Mammary epithelial cell (primary cell): ENCODE results near the gene RAB17.

Source experiments
- EZH2 ChIP-seq: IDR thresholded peaks from 2 replicates; pipeline ENCODE4 v1.6.1; 2012; ENCODE audit warnings: low read length, inconsistent platforms, borderline replicate concordance
- TF ChIP-seq, protein P1 (sequence below), 2 donors: IDR thresholded peaks in 1 of 2; conservative IDR thresholded peaks in 1 of 2; 2 replicates each; pipeline ENCODE4 v1.5.1; 2011 to 2012; ENCODE audit warnings: inconsistent platforms in 2 of 2, low read length in 2 of 2, mild to moderate bottlenecking in 2 of 2, control low read depth in 1 of 2, low read depth in 1 of 2; ENCODE audit not compliant: insufficient read depth in 1 of 2; ENCODE audit errors: extremely low read depth in 1 of 2

GRCh38 chr2:237529452-237530402 lies 60.8 kb downstream of the RAB17 start:
- TF ChIP-seq, protein P1, sequence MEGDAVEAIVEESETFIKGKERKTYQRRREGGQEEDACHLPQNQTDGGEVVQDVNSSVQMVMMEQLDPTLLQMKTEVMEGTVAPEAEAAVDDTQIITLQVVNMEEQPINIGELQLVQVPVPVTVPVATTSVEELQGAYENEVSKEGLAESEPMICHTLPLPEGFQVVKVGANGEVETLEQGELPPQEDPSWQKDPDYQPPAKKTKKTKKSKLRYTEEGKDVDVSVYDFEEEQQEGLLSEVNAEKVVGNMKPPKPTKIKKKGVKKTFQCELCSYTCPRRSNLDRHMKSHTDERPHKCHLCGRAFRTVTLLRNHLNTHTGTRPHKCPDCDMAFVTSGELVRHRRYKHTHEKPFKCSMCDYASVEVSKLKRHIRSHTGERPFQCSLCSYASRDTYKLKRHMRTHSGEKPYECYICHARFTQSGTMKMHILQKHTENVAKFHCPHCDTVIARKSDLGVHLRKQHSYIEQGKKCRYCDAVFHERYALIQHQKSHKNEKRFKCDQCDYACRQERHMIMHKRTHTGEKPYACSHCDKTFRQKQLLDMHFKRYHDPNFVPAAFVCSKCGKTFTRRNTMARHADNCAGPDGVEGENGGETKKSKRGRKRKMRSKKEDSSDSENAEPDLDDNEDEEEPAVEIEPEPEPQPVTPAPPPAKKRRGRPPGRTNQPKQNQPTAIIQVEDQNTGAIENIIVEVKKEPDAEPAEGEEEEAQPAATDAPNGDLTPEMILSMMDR (conservative IDR thresholded peaks at IDR 0.05 in 1 of 2, IDR thresholded peaks at IDR 0.05 in 1 of 2; ENCODE audit: extremely low read depth in 1 of 2, insufficient read depth in 1 of 2, low read depth in 1 of 2, low read length in 2 of 2) = no peak
- TF ChIP-seq EZH2 = no peak
